Activated CD8-positive, alpha-beta memory T cell treated with anti-CD3 and anti-CD28 coated beads for 36 hours (primary cell): ENCODE data around the gene CABS1. TPM values are rescaled to one million over a fixed set of nuclear protein-coding genes. Genes with fewer than 3 reads are reported as not detected.

Source experiments
- CTCF ChIA-PET: fragments of 350-600 bp; sonication (Branson Sonifier 250); formaldehyde crosslinking; loops from one replicate; lab custom pipeline; 2021; ENCODE audit warnings: antibody characterized with exemption; lab: Charles Lee
- POLR2A ChIA-PET: fragments of 350-600 bp; sonication (Branson Sonifier 250); formaldehyde crosslinking; loops from one replicate; lab custom pipeline; 2021; ENCODE audit warnings: antibody characterized with exemption; lab: Charles Lee
- total RNA-seq, 2 experiments: library from RNA; stranded (reverse); gene quantifications; one replicate each; pipeline ENCODE4 v1.2.3, GENCODE V29; 2021

CABS1 gene
- total RNA-seq, 2 experiments from 2014 or later, result not detected

GRCh38 chr4:70371987-70372386 lies 37.2 kb downstream of the CABS1 start:
- ChIA-PET POLR2A (no interaction called here), CTCF (no interaction called here)

GRCh38 chr4:70372760-70373159 lies 38.0 kb downstream of the CABS1 start:
- ChIA-PET CTCF (no interaction called here), POLR2A (no interaction called here)

GRCh38 chr4:70380578-70380977 lies 45.8 kb downstream of the CABS1 start:
- POLR2A ChIA-PET, result no interaction called here
- CTCF ChIA-PET, result no interaction called here

GRCh38 chr4:70382691-70383181 lies 48.0 kb downstream of the CABS1 start, which contains the start of gene SMR3B:
Gene SMR3B, plus strand, starts transcription at chr4:70383131. Its CDS starts 1,380 bp downstream, at chr4:70384511.
- POLR2A ChIA-PET, result no interaction called here

More at GRCh38 chr4:70382691-70383181, 48.0 kb downstream of the CABS1 start, which contains the start of gene SMR3B:
- CTCF ChIA-PET, result no interaction called here

Other genes starting within 250 kb of the CABS1 start
- not detected for gene PRR27, start 180.7 kb upstream of the CABS1 start, total RNA-seq
- not detected for gene ODAM, start 139.3 kb upstream of the CABS1 start, total RNA-seq
- gene FDCSP, start 108.9 kb upstream of the CABS1 start, total RNA-seq, result not detected
- not detected for gene CSN3, start 92.4 kb upstream of the CABS1 start, total RNA-seq
- not detected for gene SMR3A, start 25.8 kb downstream of the CABS1 start, total RNA-seq
- not detected for gene SMR3B, start 48.1 kb downstream of the CABS1 start, total RNA-seq
- gene OPRPN, start 63.0 kb downstream of the CABS1 start, total RNA-seq, result not detected
- gene MUC7, start 137.2 kb downstream of the CABS1 start, total RNA-seq, result not detected
- not detected for gene AMTN, start 183.6 kb downstream of the CABS1 start, total RNA-seq